OCI-LY7 (cell line): Measurements from ENCODE around the gene WDFY4. TPM values are rescaled to one million over a fixed set of nuclear protein-coding genes. Genes with fewer than 3 reads are reported as not detected.

Experiments
- BruUV-seq: library from RNA; stranded (reverse); fragments of 400-500 nt; replicated peaks from 2 replicates; lab custom pipeline; 2021; lab: Mats Ljungman, UMichigan
- CTCF ChIA-PET: fragments of 300-600 bp; sonication (Branson Sonifier 250); formaldehyde crosslinking; loops from one replicate; lab custom pipeline; 2022; ENCODE audit warnings: antibody characterized with exemption; ENCODE audit not compliant: unreplicated experiment; lab: Charles Lee
- POLR2A ChIA-PET: fragments of 300-600 bp; sonication (Branson Sonifier 250); formaldehyde crosslinking; loops from one replicate; lab custom pipeline; 2022; ENCODE audit warnings: antibody characterized with exemption; lab: Charles Lee
- DNase-seq: peaks from one replicate; pipeline ENCODE4 v3.0.0-alpha.2; 2015; ENCODE audit warnings: low spot score
- H2AFZ ChIP-seq: fragments of 200-600 bp; sonication (generic), shearing (Covaris generic); 2 replicates; pipeline ENCODE4 v1.6.1; 2014; ENCODE audit warnings: mild to moderate bottlenecking, antibody characterized with exemption, low read length, moderate library complexity
- H3K27ac ChIP-seq: fragments of 200-600 bp; sonication (generic); 2 replicates; pipeline ENCODE4 v1.5.1; 2014; ENCODE audit warnings: mixed run types, low read depth, mild to moderate bottlenecking, moderate library complexity, low read length, inconsistent platforms; ENCODE audit not compliant: poor library complexity, severe bottlenecking
- H3K36me3 ChIP-seq: fragments of 200-600 bp; sonication (generic); 2 replicates; pipeline ENCODE4 v1.6.1; 2014; ENCODE audit warnings: mild to moderate bottlenecking, antibody characterized with exemption, low read length, moderate library complexity, mixed read lengths; ENCODE audit not compliant: insufficient read depth
- H3K4me1 ChIP-seq: fragments of 200-600 bp; sonication (generic); 2 replicates; pipeline ENCODE4 v1.5.1; 2014; ENCODE audit warnings: mild to moderate bottlenecking, low read length; ENCODE audit not compliant: insufficient read depth, poor library complexity, severe bottlenecking
- H3K4me2 ChIP-seq: fragments of 200-600 bp; sonication (generic); 2 replicates; pipeline ENCODE4 v1.6.1; 2014; ENCODE audit warnings: mild to moderate bottlenecking, low read length
- H3K4me3 ChIP-seq: fragments of 200-600 bp; sonication (generic); 2 replicates; pipeline ENCODE4 v1.5.1; 2014; ENCODE audit warnings: mild to moderate bottlenecking, low read depth, low read length; ENCODE audit not compliant: poor library complexity, severe bottlenecking
- H3K79me2 ChIP-seq: fragments of 200-600 bp; sonication (generic); 2 replicates; pipeline ENCODE4 v1.6.1; 2016; ENCODE audit warnings: low read depth, mild to moderate bottlenecking, low read length, moderate library complexity, mixed read lengths; ENCODE audit not compliant: insufficient read depth
- H3K9me2 ChIP-seq: fragments of 200-600 bp; sonication (generic); 2 replicates; pipeline ENCODE4 v1.6.1; 2016; ENCODE audit warnings: mild to moderate bottlenecking, low read length, mixed read lengths; ENCODE audit not compliant: insufficient read depth
- H3K9me3 ChIP-seq: fragments of 200-600 bp; sonication (generic); 2 replicates; pipeline ENCODE4 v1.6.1; 2014; ENCODE audit warnings: mild to moderate bottlenecking, mixed run types, low read length, mixed read lengths
- H4K20me1 ChIP-seq: fragments of 200-600 bp; sonication (generic); 2 replicates; pipeline ENCODE4 v1.6.1; 2014; ENCODE audit warnings: mild to moderate bottlenecking, antibody characterized with exemption, low read length, moderate library complexity, mixed read lengths; ENCODE audit not compliant: insufficient read depth
- EZH2phosphoT487 ChIP-seq: fragments of 200-600 bp; sonication (generic); IDR thresholded peaks from 2 replicates; pipeline ENCODE4 v1.6.1; 2018; ENCODE audit warnings: low read depth, borderline replicate concordance, mild to moderate bottlenecking, mixed run types, antibody characterized with exemption, low read length, moderate library complexity, mixed read lengths
- intact Hi-C: fragments of 100-400 bp; cut with micrococcal nuclease; formaldehyde crosslinking; loops from one replicate; pipeline ENCODE4 v1.10.0; 2022; ENCODE audit not compliant: unreplicated experiment
- total RNA-seq, 2 experiments: library from RNA; depleted of rRNA in 1 of 2; stranded (reverse); fragments of >200 nt in 1 of 2; shearing (Covaris generic) in 1 of 2; gene quantifications; 2 replicates each; pipeline ENCODE4 v1.2.3, GENCODE V29; 2014 to 2022
- TF ChIP-seq, protein P1 (sequence below): fragments of 200-600 bp; sonication (generic); conservative IDR thresholded peaks from 2 replicates; pipeline ENCODE4 v1.5.1; 2014; ENCODE audit warnings: mild to moderate bottlenecking, antibody characterized with exemption, low read length, moderate library complexity, mixed read lengths

WDFY4 gene
- total RNA-seq, 2 experiments from 2014 or later = 51.5 to 85.6 TPM

- H3K36me3 ChIP-seq = peaks cover 99% of the 10 kb centered on the region
- H3K79me2 ChIP-seq = peaks cover 14% of the 10 kb centered on the region; the same call in 1 of the 2 replicates
- TF ChIP-seq EZH2phosphoT487 = no peak
- TF ChIP-seq, protein P1, sequence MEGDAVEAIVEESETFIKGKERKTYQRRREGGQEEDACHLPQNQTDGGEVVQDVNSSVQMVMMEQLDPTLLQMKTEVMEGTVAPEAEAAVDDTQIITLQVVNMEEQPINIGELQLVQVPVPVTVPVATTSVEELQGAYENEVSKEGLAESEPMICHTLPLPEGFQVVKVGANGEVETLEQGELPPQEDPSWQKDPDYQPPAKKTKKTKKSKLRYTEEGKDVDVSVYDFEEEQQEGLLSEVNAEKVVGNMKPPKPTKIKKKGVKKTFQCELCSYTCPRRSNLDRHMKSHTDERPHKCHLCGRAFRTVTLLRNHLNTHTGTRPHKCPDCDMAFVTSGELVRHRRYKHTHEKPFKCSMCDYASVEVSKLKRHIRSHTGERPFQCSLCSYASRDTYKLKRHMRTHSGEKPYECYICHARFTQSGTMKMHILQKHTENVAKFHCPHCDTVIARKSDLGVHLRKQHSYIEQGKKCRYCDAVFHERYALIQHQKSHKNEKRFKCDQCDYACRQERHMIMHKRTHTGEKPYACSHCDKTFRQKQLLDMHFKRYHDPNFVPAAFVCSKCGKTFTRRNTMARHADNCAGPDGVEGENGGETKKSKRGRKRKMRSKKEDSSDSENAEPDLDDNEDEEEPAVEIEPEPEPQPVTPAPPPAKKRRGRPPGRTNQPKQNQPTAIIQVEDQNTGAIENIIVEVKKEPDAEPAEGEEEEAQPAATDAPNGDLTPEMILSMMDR = no peak
- H3K4me3 ChIP-seq = no peak overlapping the region
- no peaks in the 10 kb centered on the region for H3K9me2 ChIP-seq
- H3K4me2 ChIP-seq = no peak overlapping the region
- H3K9me3 ChIP-seq = peaks cover 8% of the 10 kb centered on the region; the same call in 1 of the 2 replicates
- peaks cover 6% of the 10 kb centered on the region for H3K4me1 ChIP-seq
- DNase-seq = no peak
- H2AFZ ChIP-seq = no peak overlapping the region
- H3K27ac ChIP-seq = no peak overlapping the region
- ChIA-PET POLR2A (interaction anchor here (0.5 kb wide), 1 partner anchor 41 kb away, joined by 3 read pairs; no protein-coding TSS in a partner anchor), CTCF (interaction anchor here (0.5 to 1.0 kb wide), 3 partner anchors 20 to 87 kb away, joined by 3 to 8 read pairs (median 5); no protein-coding TSS in a partner anchor)
- H4K20me1 ChIP-seq = no peaks in the 10 kb centered on the region
- intact Hi-C loops = no loop called here
- BruUV-seq = no TSS peak
Observed at GRCh38 chr10:48742891-48743860, 58.5 kb downstream of the WDFY4 start.

GRCh38 chr10:48744587-48744986, 59.9 kb downstream of the WDFY4 start:
- no peak overlapping the region for H3K27ac ChIP-seq
- H3K4me2 ChIP-seq = no peak overlapping the region
- peaks cover 14% of the 10 kb centered on the region; the same call in 1 of the 2 replicates for H3K79me2 ChIP-seq
- ChIA-PET CTCF (no interaction called here), POLR2A (no interaction called here)
- no peak for DNase-seq
- H2AFZ ChIP-seq = no peak overlapping the region
- TF ChIP-seq EZH2phosphoT487 = no peak
- TF ChIP-seq, protein P1 = no peak
- H4K20me1 ChIP-seq = no peaks in the 10 kb centered on the region
- H3K4me1 ChIP-seq = peaks cover 12% of the 10 kb centered on the region
- peaks cover 99% of the 10 kb centered on the region for H3K36me3 ChIP-seq
- peaks cover 8% of the 10 kb centered on the region; the same call in 1 of the 2 replicates for H3K9me3 ChIP-seq
- intact Hi-C loops = no loop called here
- no TSS peak for BruUV-seq
- no peaks in the 10 kb centered on the region for H3K9me2 ChIP-seq
- H3K4me3 ChIP-seq = no peak overlapping the region
